Uterus (tissue), 4 donors: ENCODE results near the gene PKP4. TPM values are rescaled to one million over a fixed set of nuclear protein-coding genes. Genes with fewer than 3 reads are reported as not detected.
A peak's percentile ranks its signal among the peaks of the same experiment; 100 is the strongest.

Source experiments
- DNase-seq, 2 donors: peaks; one replicate each; pipeline ENCODE4 v3.0.0-alpha.2; 2019 to 2020
- H3K27ac ChIP-seq, 2 donors: fragments of 200-600 bp; sonication (generic); 1 replicate in 1 of 2; 2 replicates in 1 of 2; pipeline ENCODE4 v1.5.1; 2016 to 2018
- H3K27me3 ChIP-seq, 2 donors: fragments of 200-600 bp; sonication (generic); one replicate each; pipeline ENCODE4 v1.5.1; 2018 to 2019; ENCODE audit warnings: control low read depth in 1 of 2
- H3K36me3 ChIP-seq, 2 donors: fragments of 200-600 bp; sonication (generic); one replicate each; pipeline ENCODE4 v1.5.1; 2019; ENCODE audit warnings: control low read depth in 1 of 2
- H3K4me1 ChIP-seq, 2 donors: fragments of 200-600 bp; sonication (generic); one replicate each; pipeline ENCODE4 v1.5.1; 2018 to 2019; ENCODE audit warnings: control low read depth in 1 of 2
- H3K4me3 ChIP-seq, 2 donors: fragments of 200-600 bp; sonication (generic); 1 replicate in 1 of 2; 2 replicates in 1 of 2; pipeline ENCODE4 v1.5.1; 2018 to 2019; ENCODE audit warnings: mild to moderate bottlenecking in 1 of 2
- H3K9me3 ChIP-seq, 2 donors: fragments of 200-600 bp; sonication (generic); one replicate each; pipeline ENCODE4 v1.5.1; 2019; ENCODE audit warnings: control low read depth in 1 of 2
- CTCF ChIP-seq, 4 experiments: fragments of 200-600 bp in 2 of 4; fragments of 450-650 bp in 2 of 4; sonication (generic) in 2 of 4; IDR thresholded peaks; one replicate each; pipeline ENCODE4 v1.5.1; 2016 to 2019; ENCODE audit warnings: antibody characterized with exemption in 4 of 4, mild to moderate bottlenecking in 2 of 4, moderate library complexity in 1 of 4
- POLR2A ChIP-seq, 2 donors: fragments of 450-650 bp; IDR thresholded peaks; one replicate each; pipeline ENCODE4 v1.6.1; 2016; ENCODE audit warnings: antibody characterized with exemption in 2 of 2, mild to moderate bottlenecking in 1 of 2, moderate library complexity in 1 of 2
- intact Hi-C: fragments of 100-400 bp; cut with DNase I; formaldehyde crosslinking; loops from one replicate; pipeline ENCODE4 v1.15.1; 2023; ENCODE audit warnings: low total_unique reads
- total RNA-seq, 4 donors: library from RNA; depleted of rRNA in 3 of 4; stranded (reverse); fragments of >200 nt in 3 of 4; gene quantifications; one replicate each; pipeline versions ENCODE4 v1.1.0 to v1.2.4, GENCODE V29; 2014 to 2023
- donor health status: DM: yes; HTN: yes; CAD: no.

The PKP4 gene
- total RNA-seq, 4 donors from 2014 or later: 35.6 to 122 (median 60.6) TPM

- intact Hi-C loops: no loop called here
- Histone ChIP-seq H3K4me1 (no peaks in the 10 kb centered on the region), H3K9me3 (no peaks in the 10 kb centered on the region), H3K27ac (no peak overlapping the region), H3K4me3 (no peak overlapping the region), H3K27me3 (no peaks in the 10 kb centered on the region), H3K36me3 (no peaks in the 10 kb centered on the region)
- TF ChIP-seq CTCF (IDR thresholded peaks at IDR 0.05) (no peak), POLR2A (IDR thresholded peaks at IDR 0.05) (no peak)
- DNase-seq: no peak
Measured at GRCh38 chr2:158663796-158664195, 207.0 kb downstream of the PKP4 start.

GRCh38 chr2:158664987-158665386 is 208.2 kb downstream of the PKP4 start:
- no peak overlapping the region for H3K4me3 ChIP-seq
- DNase-seq: no peak
- intact Hi-C loops: no loop called here
- TF ChIP-seq POLR2A (IDR thresholded peaks at IDR 0.05): no peak
- no peak for TF ChIP-seq CTCF (IDR thresholded peaks at IDR 0.05)
- H3K4me1 ChIP-seq: no peaks in the 10 kb centered on the region
- no peaks in the 10 kb centered on the region for H3K36me3 ChIP-seq
- no peaks in the 10 kb centered on the region for H3K9me3 ChIP-seq
- no peak overlapping the region for H3K27ac ChIP-seq
- H3K27me3 ChIP-seq: no peaks in the 10 kb centered on the region

- TF ChIP-seq CTCF (IDR thresholded peaks at IDR 0.05) (no peak), POLR2A (IDR thresholded peaks at IDR 0.05) (no peak)
- Histone ChIP-seq H3K4me3 (no peak overlapping the region), H3K36me3 (no peaks in the 10 kb centered on the region), H3K4me1 (no peaks in the 10 kb centered on the region), H3K27me3 (no peaks in the 10 kb centered on the region), H3K9me3 (no peaks in the 10 kb centered on the region), H3K27ac (peak overlapping the region in 1 of 2 donors; percentile 42)
- DNase-seq: no peak
- intact Hi-C loops: no loop called here
Measured at GRCh38 chr2:158665536-158666302, 209.0 kb downstream of the PKP4 start.

- peak overlapping the region; percentile 22 to 42 for H3K27ac ChIP-seq
- no peaks in the 10 kb centered on the region for H3K36me3 ChIP-seq
- DNase-seq: no peak
- H3K9me3 ChIP-seq: no peaks in the 10 kb centered on the region
- no peak overlapping the region for H3K4me3 ChIP-seq
- TF ChIP-seq POLR2A (IDR thresholded peaks at IDR 0.05): no peak
- TF ChIP-seq CTCF (IDR thresholded peaks at IDR 0.05): no peak
- no peaks in the 10 kb centered on the region for H3K27me3 ChIP-seq
- intact Hi-C loops: no loop called here
- H3K4me1 ChIP-seq: no peaks in the 10 kb centered on the region
Measured at GRCh38 chr2:158666969-158667368, 210.2 kb downstream of the PKP4 start.

- no peak for DNase-seq
- TF ChIP-seq POLR2A (IDR thresholded peaks at IDR 0.05) (no peak), CTCF (IDR thresholded peaks at IDR 0.05) (no peak)
- H3K4me3 ChIP-seq: no peak overlapping the region
- H3K4me1 ChIP-seq: no peaks in the 10 kb centered on the region
- H3K27ac ChIP-seq: peak overlapping the region; percentile 22 to 42
- intact Hi-C loops: no loop called here
- H3K36me3 ChIP-seq: no peaks in the 10 kb centered on the region
- no peaks in the 10 kb centered on the region for H3K27me3 ChIP-seq
- H3K9me3 ChIP-seq: no peaks in the 10 kb centered on the region
Measured at GRCh38 chr2:158667586-158667985, 210.8 kb downstream of the PKP4 start.
